Stimulated activated CD8-positive, alpha-beta memory T cell treated with anti-CD3 and anti-CD28 coated beads, Interleukin-4, amount 100 ng/mL, for 1 hour (primary cell): ENCODE measurements around the gene NUDCD3.

ENCODE experiments used
- DNase-seq, 2 donors: peaks; one replicate each; pipeline ENCODE4 v3.0.0-alpha.2; 2020; ENCODE audit warnings: low read depth in 2 of 2, low spot score in 1 of 2

NUDCD3 gene

DNA sequence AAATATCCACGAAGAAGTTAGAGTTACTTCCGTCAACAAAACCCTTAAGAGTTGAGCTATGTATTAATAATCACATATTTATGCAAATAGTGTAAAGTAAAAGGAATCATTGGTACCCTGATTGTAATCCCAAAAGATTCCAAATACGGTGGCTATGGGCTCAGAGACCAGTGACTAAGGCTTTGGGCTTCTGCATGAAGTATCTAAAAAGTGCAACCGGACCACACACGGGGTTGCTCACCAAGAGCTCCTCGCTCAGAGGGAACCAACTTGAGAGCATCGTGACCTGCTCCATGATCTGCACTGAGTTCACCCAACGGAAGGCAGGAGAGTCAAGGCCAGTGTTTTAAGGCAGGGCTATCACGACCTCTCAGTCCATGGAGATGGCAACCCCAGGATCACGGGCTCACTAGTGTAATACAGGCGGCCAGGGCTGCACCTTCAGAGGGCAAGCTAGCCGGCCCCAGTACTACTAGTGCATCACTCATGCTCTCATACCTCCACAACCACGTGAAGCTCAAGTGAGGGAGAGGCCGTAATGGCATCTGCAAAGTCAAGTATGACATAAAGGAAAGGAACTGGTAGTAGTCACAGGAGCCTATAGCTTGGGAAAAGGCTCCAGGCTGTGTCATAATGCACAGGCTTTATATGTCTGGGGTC is 87.9 kb downstream of the NUDCD3 start:
- no peak for DNase-seq

DNA sequence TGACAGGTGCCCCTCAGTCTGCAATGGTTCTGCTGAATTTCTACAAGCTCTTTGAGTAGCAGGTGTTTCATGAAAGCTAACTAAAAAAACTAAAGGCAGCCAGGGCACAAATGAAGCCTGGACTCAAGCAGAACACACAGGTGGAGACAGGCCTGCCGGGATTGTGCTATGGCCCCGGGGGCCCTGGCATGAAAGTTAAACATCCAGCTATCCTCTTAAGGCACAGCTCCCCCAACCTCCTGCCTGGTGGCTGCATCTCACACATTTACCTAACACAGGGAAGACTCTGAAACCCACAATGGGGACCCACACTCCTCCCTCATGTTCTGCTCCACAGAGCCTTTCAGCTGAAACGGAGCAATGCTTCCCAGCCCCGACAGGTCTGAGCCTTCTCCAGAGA is 88.8 kb downstream of the NUDCD3 start:
- DNase-seq: no peak

DNA sequence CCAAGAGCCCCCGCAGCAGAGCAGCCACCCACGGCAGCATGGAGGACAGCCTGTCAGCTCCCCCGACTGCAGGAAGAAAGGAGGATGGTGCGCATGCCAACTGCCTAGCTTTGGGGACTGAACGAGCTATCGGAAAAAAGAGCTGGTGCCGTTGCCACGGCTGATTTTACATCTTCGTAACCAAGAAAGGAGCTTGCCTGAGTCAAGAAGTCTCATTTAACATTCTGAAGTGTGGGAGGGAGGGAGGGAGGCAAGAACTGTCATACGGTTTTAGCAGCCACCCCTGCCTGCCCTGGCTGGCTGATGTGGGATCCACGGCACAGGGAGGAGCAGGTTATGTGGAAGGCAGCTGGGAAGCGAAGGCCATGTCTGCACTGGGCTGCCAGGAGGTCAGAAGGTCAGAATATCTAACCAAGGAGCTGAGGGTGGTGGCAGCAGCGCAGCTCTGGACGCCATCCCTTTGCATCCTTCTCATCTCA is 90.4 kb downstream of the NUDCD3 start:
- no peak for DNase-seq

DNA sequence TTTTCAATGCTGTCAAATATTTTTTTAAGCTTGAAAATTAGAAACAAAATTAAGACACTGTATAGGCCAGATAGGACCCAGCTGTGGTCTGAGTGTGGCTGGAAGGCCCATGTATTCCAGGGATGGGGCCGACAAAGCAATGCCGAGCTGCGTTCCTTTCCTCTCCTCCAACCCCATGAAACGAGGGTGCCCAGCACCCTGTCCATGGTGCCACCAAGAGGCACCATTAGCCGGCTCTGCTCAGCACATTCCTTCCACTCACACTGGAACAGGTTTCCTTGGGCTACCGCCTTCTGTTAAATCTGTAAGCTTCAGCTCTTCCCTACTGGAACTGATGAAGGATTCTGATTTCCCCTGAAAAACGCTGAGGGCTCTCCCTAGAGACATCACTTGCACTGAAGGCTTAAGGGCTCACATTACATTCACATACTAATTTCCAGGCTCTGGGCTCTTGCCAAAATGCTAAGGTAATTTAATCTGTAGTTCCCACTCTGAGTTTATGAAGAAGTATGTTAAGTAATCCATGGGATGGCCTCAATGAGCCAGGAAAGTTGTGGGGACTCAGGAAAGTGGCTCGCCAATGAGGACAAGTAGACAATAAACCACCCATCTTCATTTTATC is 91.4 kb downstream of the NUDCD3 start:
- DNase-seq: no peak

DNA sequence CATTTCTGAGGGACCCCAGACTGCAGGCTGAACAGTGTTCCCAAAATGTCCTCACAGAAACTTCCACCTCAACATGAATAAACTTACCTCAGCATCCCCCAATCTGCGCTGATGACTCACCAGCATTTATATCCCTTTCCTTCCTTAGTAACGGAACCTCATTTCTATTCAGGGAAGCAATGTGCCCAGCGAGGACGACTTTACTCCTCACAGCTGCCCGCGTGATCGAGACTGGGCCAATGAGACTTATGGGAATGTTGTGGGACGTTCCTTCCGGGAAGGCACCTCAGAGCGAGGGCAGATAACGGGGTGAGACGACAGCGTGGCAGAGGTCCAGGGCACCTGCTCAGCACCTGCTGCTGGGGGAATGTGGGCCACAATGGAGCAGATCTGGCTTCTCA is 91.9 kb downstream of the NUDCD3 start:
- DNase-seq: no peak

DNA sequence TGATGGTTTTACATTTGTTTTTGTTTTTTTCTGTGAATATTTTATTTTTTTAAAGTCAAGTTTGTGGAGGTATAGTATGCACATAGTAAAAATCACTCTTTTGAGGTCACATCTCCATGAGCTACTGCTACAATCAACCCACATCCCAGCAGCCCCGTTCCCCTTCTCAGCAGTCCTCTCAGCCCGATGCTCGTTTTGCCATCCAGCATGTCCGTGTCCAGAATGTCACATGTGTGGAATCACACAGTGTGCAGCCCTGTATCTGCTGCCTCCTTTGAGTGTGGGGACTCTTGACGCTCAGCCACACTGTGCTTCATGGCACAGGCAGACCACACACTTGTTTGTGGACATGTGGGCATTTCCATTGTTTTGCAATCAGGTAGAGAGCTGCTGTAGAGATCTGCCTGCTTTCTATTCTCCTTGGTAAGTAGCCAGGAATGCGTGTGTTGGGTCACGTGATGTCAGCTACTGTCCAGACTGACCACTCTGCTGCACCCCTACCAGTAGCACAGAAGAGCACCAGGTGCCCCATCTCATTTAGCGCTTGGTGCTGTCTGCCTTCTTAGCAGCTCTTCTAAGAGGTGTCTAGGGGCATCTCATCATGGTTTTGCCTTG is 93.4 kb downstream of the NUDCD3 start:
- no peak for DNase-seq

DNA sequence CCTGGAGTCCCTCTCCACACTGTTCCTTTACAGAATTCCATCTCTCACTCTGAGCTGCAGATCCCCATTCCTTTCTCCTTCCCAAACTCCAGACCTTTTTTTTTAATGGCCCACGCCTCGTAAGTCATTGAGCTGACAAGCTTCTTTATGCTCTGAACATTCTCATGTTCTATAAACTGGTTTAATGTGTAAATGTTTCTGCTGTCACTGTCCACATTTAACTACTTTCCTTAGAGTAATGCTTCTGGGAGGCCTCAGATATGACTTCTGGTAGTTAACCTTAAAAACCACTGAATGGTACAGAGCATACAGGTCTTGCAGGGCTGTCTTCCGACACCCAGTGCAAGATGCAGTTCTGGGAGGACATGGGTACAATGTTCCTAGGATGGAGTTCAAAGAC is 94.0 kb downstream of the NUDCD3 start:
- no peak for DNase-seq

DNA sequence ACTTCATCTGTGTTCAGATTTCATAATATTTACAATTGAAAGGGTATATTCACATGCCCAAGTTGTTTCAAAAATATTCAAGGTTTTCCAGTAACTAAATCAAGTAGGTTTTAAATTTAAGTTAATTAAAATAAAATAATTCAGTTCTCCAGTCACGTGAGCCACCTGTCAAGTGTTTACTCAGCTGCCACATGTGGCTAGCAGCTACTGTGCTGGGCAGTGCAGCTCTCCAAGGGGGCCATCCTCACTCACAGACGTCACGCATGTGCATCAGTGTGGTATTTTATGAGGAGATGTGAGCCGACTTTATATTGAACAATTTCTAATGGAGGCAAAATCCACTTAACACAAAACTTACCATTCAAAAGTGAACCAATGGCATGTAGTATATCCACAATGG is 95.4 kb downstream of the NUDCD3 start:
- no peak for DNase-seq

DNA sequence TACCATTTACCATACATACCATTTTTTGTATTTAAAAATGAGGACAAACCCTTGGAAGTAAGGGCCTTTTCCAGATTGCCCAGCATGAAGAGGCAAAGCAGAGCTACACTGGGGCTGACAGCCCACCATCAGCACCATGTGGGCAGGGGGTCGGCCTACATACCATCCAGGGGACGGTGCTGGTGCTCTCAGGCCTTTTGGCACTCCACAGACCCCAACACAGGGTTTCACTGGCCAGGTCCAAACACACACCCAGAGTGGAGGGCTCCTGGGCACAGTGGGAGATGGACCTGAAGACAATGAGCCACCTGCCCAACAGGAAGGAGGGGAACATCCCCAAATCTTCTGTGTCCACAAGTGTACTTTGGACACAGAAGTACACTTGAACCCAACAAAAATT is 95.8 kb downstream of the NUDCD3 start:
- DNase-seq: no peak

DNA sequence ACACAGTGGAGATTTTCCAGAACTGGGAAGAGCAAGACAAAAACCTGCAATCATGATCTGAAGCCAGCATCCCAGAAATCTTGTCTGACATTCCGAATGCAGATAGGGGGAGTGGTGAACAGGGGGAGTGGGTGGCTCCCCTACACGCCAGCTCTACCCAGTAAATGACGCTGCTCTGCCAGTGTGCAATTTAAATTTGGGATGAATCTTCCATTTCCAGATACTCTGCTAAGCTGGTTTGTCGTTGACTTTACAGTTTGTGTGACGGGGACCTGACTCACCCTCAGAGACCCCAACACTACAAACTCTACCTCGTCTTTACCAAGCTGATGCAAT is 96.4 kb downstream of the NUDCD3 start:
- DNase-seq: no peak

DNA sequence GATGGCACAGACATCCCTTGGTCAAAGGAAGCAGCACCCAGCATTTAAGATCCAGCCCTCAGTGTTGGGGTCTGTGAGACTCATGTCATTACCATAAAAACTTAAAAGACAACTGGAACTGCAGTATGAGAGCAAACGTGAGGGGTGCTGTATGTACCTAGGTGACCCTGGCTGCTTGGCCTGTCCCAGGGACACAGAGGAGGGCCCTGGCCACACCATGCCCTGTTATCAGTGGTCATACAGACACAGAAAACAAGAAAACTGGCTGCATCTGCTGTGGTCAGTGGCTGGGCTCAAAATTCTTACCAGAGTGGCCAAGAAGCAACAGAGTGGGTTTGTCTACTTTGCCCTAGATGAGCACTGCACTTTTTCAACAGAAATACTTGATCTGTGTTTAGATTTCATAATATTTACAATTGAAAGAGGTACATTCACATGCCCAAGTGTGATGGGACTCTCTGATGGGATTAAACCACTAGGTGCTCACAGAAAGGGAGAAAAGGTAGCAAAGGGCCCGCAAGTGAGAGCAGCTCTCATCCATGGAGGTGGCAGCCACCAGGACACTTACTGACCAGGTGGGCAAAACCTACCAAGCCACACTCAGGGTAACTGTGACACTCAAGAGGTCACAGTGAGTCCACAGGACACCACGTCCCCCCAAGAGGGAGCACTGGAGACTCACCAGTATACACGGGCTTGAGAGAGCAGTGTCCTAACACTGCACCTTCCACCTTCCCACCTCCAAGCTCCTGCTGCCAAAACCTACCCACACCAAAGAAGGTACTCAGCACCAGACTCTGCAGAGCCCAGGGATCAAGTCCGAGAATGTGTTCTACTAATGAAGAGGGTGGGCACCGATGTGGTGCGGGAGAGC is 97.0 kb downstream of the NUDCD3 start:
- no peak for DNase-seq

DNA sequence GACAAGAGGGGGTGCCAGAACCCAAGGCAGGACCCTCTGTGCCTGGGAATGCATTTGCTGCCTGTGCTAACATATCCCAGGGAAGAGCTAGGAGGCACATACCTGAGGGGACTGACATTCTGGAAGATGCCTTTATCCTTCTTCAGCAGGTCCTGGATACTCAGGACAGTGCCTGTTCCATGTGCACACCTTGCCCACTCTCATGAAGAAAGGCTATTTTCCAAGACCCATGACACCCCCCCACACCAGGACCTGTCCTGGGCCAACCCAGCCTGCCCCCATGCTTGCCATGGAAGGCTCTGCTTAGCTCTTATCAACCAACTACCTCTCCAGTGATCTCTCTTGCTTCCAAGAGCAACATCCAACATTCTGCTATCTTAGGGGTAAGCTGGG is 97.8 kb downstream of the NUDCD3 start:
- no peak for DNase-seq

DNA sequence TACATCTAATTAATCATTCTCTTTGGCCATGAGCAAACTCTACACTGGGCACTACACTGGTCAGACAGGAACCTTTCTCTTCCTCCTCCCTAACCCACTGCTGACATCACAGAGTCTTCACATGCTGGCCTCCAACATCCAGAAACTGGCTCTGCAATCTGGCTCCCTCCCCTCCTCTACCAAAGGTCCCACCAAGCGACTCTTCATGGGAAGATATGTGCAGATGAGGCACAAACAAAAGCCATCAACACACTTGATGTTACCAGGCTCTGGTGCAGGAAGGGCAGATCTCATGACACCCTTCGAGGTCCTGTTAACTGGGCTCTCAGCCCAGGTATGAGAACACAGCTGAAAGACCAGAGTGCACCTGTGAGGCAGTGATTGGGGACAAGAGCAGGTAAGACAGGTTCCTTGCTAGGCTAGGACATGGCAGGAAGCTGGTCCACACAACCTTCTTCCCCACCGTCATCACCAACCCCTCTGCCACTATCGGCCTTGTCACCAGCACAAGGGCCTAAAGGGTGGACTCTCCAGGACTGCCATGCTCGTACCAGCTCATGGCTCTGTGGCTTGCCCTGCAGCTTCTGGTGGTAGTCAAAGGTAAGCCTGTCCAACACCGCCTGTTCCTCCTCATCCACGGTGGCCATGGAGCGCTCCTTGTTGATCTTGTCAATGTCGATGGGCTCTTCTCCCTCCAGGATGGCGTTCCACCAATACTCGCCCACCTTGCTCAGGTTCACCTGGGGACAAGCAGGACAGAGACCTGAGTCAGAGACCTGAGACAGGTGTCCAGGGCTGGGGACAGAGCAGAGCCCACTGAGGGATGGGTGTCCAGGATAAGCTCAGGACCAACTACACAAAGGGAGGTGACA is 98.5 kb downstream of the NUDCD3 start:
- no peak for DNase-seq

DNA sequence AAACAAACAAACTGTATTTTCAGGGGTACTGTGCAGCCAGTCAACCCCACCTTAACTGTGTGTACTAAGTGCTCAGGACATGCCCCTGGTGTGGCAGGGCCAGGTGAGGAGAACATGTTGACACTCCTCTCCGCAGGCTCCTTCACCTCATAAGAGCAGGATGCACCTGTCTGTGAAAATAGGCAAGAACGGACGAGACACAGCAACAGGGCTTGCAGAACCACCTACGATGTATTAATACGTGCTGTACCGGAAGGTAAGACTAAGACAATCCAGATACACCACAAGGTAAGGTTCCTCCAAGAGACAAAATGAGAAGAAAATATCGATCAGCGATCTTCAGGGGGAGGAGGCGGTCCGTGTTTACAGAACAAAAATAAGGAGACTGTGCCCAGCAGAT is 99.3 kb downstream of the NUDCD3 start:
- no peak for DNase-seq

DNA sequence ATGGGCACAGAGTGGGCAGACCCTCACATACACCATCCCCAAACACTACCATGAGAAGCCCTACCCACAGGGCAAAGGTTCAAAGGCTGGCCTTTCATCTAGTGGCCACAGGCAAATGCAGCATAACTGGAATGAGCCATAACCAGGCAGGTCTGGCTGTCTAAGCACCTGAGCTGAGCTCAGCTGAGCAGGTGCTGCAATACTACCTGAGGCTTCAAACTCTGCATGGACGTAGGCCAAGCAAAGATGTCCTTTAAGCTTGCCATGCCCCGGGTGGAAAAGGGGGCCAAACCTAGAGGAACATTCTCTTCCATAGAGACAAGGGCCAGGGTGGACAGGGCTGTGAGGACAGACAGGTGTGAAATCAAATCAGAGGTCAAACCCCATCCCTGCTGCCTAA is 99.8 kb downstream of the NUDCD3 start:
- DNase-seq: no peak

DNA sequence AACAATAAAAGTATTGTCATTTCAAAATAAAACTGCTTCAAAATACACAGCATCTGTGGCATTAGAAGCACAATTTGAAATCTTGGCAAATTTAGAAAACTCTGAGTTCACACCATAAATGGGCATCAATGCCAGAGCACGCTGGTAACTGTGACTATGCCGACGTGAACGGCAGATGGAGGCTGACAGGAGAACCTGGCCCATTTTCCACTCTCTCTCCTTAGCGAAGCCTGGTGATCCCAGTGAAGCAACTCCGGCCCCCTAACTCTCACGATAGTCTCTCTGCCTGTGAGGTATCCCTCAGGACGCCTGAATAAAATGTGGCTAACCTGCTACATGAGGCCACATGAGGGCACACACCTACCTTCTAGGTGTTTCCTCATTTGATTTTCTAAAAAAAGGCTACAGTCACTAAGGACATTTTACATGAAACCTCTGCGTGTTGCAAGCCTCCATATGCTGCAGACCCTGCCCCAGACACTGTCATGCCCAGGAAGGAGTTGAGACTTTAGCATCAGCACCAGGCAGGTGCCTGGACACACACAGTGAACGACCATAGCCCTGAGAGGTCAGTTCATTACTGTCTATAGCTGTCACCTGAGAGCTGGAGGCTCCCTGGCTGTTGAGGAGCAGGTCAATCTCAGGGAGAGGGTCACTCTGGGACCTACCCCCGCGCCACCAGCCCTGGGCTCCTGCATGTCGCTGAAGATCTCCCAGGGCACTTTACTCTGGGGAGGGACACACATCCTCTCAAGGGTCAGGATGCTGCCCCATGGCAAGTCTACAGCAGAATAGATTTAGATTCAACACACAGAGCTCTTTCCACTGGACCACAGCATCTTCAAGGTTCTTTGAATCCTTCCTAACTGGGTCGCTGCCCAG is 102.1 kb downstream of the NUDCD3 start:
- no peak for DNase-seq

DNA sequence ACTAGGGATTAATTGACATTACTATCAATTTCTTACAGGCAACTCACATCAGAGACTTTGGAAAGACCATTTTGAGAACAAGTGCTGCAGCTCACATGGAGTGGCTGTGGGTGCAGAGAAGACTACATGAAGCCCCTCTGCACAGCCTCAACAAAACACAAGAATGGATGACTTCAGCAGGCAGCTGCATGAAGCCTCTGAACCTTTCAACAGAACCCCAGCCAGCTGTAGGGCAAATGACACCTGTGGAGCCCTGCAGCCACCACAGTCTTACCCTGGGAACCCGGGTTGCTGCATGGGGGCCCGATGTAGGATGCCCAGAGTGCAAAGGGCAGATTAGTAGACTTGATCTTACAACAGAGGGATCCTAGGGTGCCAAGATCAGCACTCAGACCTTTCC is 103.1 kb downstream of the NUDCD3 start:
- no peak for DNase-seq

DNA sequence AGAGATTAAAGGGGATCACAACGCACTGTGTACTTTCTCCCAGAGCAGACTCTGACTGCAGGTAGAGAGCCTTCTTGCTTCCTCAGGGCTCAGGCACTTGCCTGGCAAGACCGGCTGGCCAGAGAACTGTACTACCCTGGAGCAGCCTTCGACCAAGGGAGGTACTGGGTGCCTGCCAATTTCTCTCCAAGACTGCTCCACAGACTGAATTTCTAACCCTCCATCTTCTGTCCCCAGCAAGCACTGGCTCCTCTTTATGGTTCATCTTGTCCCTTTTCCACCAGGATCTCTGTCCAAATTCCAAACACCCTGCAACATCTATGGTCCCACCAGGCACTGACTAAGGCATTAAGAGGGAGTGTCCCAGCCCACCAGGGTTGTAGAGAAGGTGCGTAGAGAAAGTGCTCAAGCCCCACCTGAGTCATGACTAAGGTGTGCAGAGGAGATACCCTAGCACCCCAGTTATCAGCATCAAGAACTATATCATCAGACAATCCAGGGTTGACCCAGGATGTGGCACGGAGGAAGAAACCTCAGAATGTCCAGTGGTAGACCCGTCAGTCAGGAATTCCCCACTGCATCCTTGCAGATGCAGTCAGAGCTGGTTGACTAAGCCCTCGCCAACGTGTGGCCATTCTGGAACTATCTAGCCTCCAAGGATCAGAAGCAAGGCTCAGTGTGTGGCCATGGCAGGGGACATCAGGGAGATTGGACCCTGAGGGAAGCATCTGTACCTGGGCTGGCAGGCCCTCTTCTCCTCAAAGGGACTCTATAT is 104.1 kb downstream of the NUDCD3 start:
- DNase-seq: no peak

DNA sequence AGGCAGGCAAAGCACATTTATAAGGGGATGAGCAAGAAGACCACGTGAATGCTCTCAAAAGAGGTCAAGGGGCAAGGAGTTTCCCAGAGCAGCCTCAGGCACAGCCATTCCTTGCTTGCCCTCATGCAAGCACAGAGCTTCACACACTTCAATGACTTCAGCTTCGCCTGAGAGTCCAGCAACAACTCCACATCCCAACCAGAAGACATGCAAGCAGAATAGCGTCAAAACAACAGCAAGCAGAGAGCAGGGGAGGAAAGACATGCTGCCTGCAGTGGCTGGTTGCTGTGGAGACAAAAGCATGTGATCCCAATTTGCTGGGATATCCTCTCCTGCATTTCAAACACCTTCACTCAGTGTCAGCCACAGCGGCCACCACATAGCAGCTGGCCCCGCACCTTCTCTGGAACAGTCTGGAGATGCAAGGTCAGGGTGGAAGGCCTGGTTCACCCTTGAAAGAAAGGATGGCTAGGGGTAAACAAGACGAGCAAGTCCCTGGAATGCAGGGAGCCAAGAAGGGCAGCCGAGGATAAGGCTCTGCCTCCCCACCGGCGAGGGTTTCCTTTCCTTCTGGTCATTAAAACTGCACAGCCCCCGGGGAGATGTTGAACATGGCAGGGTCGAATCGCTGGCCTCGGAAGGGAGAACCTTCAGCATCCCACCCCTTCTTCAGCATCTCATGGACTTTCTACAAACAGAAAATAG is 104.9 kb downstream of the NUDCD3 start:
- no peak for DNase-seq
